Measurements from ENCODE around the gene TRMT1. TPM values are rescaled to one million over a fixed set of nuclear protein-coding genes. Genes with fewer than 3 reads are reported as not detected.

The TRMT1 gene
- 88.8 and 89.0 TPM in 2 replicates for total RNA-seq (2014; rRNA removed; shearing (Covaris generic))

GRCh38 chr19:13116282-13117175 lies at the start of gene TRMT1:
Gene TRMT1, minus strand, starts transcription at chr19:13116740. Its CDS starts 341 bp downstream, at chr19:13116399.

GRCh38 chr19:13150187-13150930 lies 33.8 kb upstream of the TRMT1 start, which contains the start of the genes IER2 and STX10:
Gene IER2, plus strand, starts transcription at chr19:13150411. Its CDS starts 2,776 bp downstream, at chr19:13153187.
Gene STX10, minus strand, starts transcription at chr19:13150375. Its CDS starts 202 bp downstream, at chr19:13150173.

GRCh38 chr19:13117772-13118423 lies 1.4 kb upstream of the TRMT1 start, which contains the start of gene NACC1:
Gene NACC1, plus strand, starts transcription at chr19:13118264. Its CDS starts 16,944 bp downstream, at chr19:13135208.

GRCh38 chr19:13102666-13103580 lies 13.6 kb downstream of the TRMT1 start, which contains the start of gene LYL1:
Gene LYL1, minus strand, starts transcription at chr19:13102858. Its CDS starts 1,687 bp downstream, at chr19:13101171.

Other genes starting within 250 kb of the TRMT1 start
- 47.9 and 68.7 TPM in 2 replicates for gene DNASE2, start 235.3 kb downstream of the TRMT1 start, total RNA-seq (2014; rRNA removed; shearing (Covaris generic))
- not detected in 2 replicates for gene KLF1, start 229.5 kb downstream of the TRMT1 start, total RNA-seq (2014; rRNA removed; shearing (Covaris generic))
- gene GCDH, start 225.6 kb downstream of the TRMT1 start, total RNA-seq (2014; rRNA removed; shearing (Covaris generic)), result 39.7 and 47.5 TPM in 2 replicates
- 2.4 and 3.1 TPM in 2 replicates for gene SYCE2, start 197.4 kb downstream of the TRMT1 start, total RNA-seq (2014; rRNA removed; shearing (Covaris generic))
- gene FARSA, start 183.0 kb downstream of the TRMT1 start, total RNA-seq (2014; rRNA removed; shearing (Covaris generic)), result 283 and 317 TPM in 2 replicates
- gene CALR, start 178.1 kb downstream of the TRMT1 start, total RNA-seq (2014; rRNA removed; shearing (Covaris generic)), result 882 and 923 TPM in 2 replicates
- 342 and 376 TPM in 2 replicates for gene RAD23A, start 170.9 kb downstream of the TRMT1 start, total RNA-seq (2014; rRNA removed; shearing (Covaris generic))
- 148 and 190 TPM in 2 replicates for gene GADD45GIP1, start 159.5 kb downstream of the TRMT1 start, total RNA-seq (2014; rRNA removed; shearing (Covaris generic))
- 0.38 TPM in 1 of 2 replicates, not detected in the other for gene DAND5, start 147.2 kb downstream of the TRMT1 start, total RNA-seq (2014; rRNA removed; shearing (Covaris generic))
- 22.5 and 28.1 TPM in 2 replicates for gene NFIX, start 121.3 kb downstream of the TRMT1 start, total RNA-seq (2014; rRNA removed; shearing (Covaris generic))
- gene LYL1, start 13.9 kb downstream of the TRMT1 start, total RNA-seq (2014; rRNA removed; shearing (Covaris generic)), result 1.5 and 5.5 TPM in 2 replicates
- 104 and 135 TPM in 2 replicates for gene NACC1, start 1.5 kb upstream of the TRMT1 start, total RNA-seq (2014; rRNA removed; shearing (Covaris generic))
- 181 and 199 TPM in 2 replicates for gene STX10, start 33.6 kb upstream of the TRMT1 start, total RNA-seq (2014; rRNA removed; shearing (Covaris generic))
- 92.7 and 131 TPM in 2 replicates for gene IER2, start 33.7 kb upstream of the TRMT1 start, total RNA-seq (2014; rRNA removed; shearing (Covaris generic))